Measurements from ENCODE around the gene ELK4. TPM values are rescaled to one million over a fixed set of nuclear protein-coding genes. Genes with fewer than 3 reads are reported as not detected.

ELK4 gene
- total and polyA plus RNA-seq, 2 of the 13 experiments (the other 11 are each of a cell fraction or from before 2014, with no cell fraction given) = 8.3 to 13.1 TPM

GRCh38 chr1:205642679-205643307, 11.0 kb upstream of the ELK4 start:
- Histone ChIP-seq H3K27me3 (ENCODE audit: control insufficient read depth in 1 of 2, insufficient read depth in 2 of 2, low read length in 2 of 2) (no peaks in the 10 kb centered on the region), H3K4me2 (ENCODE audit: low read depth, low read length) (peak overlapping the region; percentile 49), H4K20me1 (ENCODE audit: insufficient read depth, low read length) (no peaks in the 10 kb centered on the region), H3K27ac (ENCODE audit: extremely low read length, insufficient read depth, low read length) (peak overlapping the region; percentile 46), H3K9ac (ENCODE audit: insufficient read depth, low read depth, low read length) (0 out of 2 replicates have a peak overlapping the region, but pooled peaks have one; percentile 21), H2AFZ (ENCODE audit: low read length) (no peak overlapping the region), H3K36me3 (replicated peaks in 1 of 2; ENCODE audit: control insufficient read depth in 1 of 2, insufficient read depth in 2 of 2, low read length in 2 of 2) (no peaks in the 10 kb centered on the region), H3K4me1 (ENCODE audit: insufficient read depth, low read length) (peaks cover 83% of the 10 kb centered on the region), H3K79me2 (ENCODE audit: insufficient read depth, low read length) (no peaks in the 10 kb centered on the region), H3K9me3 (ENCODE audit: low read length) (no peaks in the 10 kb centered on the region), H3K4me3 (replicated peaks in 1 of 3; ENCODE audit: insufficient read depth in 1 of 3, low read depth in 2 of 3, low read length in 3 of 3) (peak overlapping the region in 1 of 3 experiments; percentile 5; a peak in 1 of 6 replicates)
- peak; percentile 68 for FAIRE-seq
- in situ Hi-C loops (cut with HindIII; ENCODE audit: extremely low pct_ligation_motif_present, low pct_unique_long_range_greater_than_20kb) = no loop called here
- CTCF ChIA-PET (ENCODE audit: low intra/inter-chr PET ratio, low total read pairs) = no interaction called here
- DNase-seq (ENCODE audit: low spot score) = peak; percentile 39
- POLR2A ChIA-PET = interaction anchor here (1.0 to 5.9 kb wide), 2 partner anchors 11 to 16 kb away, joined by 3 to 34 read pairs; partner anchors contain the start of gene ELK4
- BruUV-seq (replicated peaks) = no TSS peak
- 12% methylated on average over 2 of the region's 2 CpGs for WGBS (ENCODE audit: low lambda C conversion rate)
- peak; percentile 61 for ATAC-seq
- intact Hi-C loops (cut with micrococcal nuclease; ENCODE audit: unreplicated experiment) = no loop called here
- TF ChIP-seq, protein P1, sequence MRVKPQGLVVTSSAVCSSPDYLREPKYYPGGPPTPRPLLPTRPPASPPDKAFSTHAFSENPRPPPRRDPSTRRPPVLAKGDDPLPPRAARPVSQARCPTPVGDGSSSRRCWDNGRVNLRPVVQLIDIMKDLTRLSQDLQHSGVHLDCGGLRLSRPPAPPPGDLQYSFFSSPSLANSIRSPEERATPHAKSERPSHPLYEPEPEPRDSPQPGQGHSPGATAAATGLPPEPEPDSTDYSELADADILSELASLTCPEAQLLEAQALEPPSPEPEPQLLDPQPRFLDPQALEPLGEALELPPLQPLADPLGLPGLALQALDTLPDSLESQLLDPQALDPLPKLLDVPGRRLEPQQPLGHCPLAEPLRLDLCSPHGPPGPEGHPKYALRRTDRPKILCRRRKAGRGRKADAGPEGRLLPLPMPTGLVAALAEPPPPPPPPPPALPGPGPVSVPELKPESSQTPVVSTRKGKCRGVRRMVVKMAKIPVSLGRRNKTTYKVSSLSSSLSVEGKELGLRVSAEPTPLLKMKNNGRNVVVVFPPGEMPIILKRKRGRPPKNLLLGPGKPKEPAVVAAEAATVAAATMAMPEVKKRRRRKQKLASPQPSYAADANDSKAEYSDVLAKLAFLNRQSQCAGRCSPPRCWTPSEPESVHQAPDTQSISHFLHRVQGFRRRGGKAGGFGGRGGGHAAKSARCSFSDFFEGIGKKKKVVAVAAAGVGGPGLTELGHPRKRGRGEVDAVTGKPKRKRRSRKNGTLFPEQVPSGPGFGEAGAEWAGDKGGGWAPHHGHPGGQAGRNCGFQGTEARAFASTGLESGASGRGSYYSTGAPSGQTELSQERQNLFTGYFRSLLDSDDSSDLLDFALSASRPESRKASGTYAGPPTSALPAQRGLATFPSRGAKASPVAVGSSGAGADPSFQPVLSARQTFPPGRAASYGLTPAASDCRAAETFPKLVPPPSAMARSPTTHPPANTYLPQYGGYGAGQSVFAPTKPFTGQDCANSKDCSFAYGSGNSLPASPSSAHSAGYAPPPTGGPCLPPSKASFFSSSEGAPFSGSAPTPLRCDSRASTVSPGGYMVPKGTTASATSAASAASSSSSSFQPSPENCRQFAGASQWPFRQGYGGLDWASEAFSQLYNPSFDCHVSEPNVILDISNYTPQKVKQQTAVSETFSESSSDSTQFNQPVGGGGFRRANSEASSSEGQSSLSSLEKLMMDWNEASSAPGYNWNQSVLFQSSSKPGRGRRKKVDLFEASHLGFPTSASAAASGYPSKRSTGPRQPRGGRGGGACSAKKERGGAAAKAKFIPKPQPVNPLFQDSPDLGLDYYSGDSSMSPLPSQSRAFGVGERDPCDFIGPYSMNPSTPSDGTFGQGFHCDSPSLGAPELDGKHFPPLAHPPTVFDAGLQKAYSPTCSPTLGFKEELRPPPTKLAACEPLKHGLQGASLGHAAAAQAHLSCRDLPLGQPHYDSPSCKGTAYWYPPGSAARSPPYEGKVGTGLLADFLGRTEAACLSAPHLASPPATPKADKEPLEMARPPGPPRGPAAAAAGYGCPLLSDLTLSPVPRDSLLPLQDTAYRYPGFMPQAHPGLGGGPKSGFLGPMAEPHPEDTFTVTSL (CRISPR knock-in tag; IDR thresholded peaks at IDR 0.05; ENCODE audit: borderline replicate concordance) = peak; percentile 54; the same call in 1 of the 2 replicates
- TF ChIP-seq, protein P2, sequence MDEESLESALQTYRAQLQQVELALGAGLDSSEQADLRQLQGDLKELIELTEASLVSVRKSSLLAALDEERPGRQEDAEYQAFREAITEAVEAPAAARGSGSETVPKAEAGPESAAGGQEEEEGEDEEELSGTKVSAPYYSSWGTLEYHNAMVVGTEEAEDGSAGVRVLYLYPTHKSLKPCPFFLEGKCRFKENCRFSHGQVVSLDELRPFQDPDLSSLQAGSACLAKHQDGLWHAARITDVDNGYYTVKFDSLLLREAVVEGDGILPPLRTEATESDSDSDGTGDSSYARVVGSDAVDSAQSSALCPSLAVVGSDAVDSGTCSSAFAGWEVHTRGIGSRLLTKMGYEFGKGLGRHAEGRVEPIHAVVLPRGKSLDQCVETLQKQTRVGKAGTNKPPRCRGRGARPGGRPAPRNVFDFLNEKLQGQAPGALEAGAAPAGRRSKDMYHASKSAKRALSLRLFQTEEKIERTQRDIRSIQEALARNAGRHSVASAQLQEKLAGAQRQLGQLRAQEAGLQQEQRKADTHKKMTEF (CRISPR knock-in tag; IDR thresholded peaks at IDR 0.05) = no peak
- TF ChIP-seq, protein P3, sequence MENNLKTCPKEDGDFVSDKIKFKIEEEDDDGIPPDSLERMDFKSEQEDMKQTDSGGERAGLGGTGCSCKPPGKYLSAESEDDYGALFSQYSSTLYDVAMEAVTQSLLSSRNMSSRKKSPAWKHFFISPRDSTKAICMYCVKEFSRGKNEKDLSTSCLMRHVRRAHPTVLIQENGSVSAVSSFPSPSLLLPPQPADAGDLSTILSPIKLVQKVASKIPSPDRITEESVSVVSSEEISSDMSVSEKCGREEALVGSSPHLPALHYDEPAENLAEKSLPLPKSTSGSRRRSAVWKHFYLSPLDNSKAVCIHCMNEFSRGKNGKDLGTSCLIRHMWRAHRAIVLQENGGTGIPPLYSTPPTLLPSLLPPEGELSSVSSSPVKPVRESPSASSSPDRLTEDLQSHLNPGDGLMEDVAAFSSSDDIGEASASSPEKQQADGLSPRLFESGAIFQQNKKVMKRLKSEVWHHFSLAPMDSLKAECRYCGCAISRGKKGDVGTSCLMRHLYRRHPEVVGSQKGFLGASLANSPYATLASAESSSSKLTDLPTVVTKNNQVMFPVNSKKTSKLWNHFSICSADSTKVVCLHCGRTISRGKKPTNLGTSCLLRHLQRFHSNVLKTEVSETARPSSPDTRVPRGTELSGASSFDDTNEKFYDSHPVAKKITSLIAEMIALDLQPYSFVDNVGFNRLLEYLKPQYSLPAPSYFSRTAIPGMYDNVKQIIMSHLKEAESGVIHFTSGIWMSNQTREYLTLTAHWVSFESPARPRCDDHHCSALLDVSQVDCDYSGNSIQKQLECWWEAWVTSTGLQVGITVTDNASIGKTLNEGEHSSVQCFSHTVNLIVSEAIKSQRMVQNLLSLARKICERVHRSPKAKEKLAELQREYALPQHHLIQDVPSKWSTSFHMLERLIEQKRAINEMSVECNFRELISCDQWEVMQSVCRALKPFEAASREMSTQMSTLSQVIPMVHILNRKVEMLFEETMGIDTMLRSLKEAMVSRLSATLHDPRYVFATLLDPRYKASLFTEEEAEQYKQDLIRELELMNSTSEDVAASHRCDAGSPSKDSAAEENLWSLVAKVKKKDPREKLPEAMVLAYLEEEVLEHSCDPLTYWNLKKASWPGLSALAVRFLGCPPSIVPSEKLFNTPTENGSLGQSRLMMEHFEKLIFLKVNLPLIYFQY (CRISPR knock-in tag; IDR thresholded peaks at IDR 0.05; ENCODE audit: borderline replicate concordance) = peak; percentile 95; the same call in 1 of the 2 replicates
- TF ChIP-seq THAP11 (CRISPR knock-in tag; IDR thresholded peaks at IDR 0.05) = 0 out of 2 replicates have a peak, but pooled peaks have one; percentile 21
- peak; percentile 53 for TF ChIP-seq MED1 (CRISPR knock-in tag; IDR thresholded peaks at IDR 0.05)
- peak; percentile 48 for TF ChIP-seq ASH2L (IDR thresholded peaks at IDR 0.05; ENCODE audit: insufficient read length, low read depth, low read length)
- no peak for TF ChIP-seq AHR (CRISPR knock-in tag; IDR thresholded peaks at IDR 0.05)
- no peak for TF ChIP-seq MIER3 (CRISPR knock-in tag; IDR thresholded peaks at IDR 0.05; ENCODE audit: borderline replicate concordance)
- no peak for TF ChIP-seq ZNF251 (CRISPR knock-in tag; IDR thresholded peaks at IDR 0.05)
- TF ChIP-seq ZFP36L1 (CRISPR knock-in tag; IDR thresholded peaks at IDR 0.05) = no peak
- no peak for TF ChIP-seq ZNF33B (CRISPR knock-in tag; IDR thresholded peaks at IDR 0.05)
- TF ChIP-seq DNMT3B (CRISPR knock-in tag; conservative IDR thresholded peaks at IDR 0.05) = no peak
- no peak for TF ChIP-seq HNRNPH1 (optimal IDR thresholded peaks at IDR 0.05; ENCODE audit: low read depth, low read length)
